ENCODE measurements around the gene CENPVL2.
"Not testable (repeated sequence)": the region's sequence is repeated elsewhere in the genome, so short reads cannot be mapped to it uniquely, and the experiment has no call there.

Gene CENPVL2

DNA sequence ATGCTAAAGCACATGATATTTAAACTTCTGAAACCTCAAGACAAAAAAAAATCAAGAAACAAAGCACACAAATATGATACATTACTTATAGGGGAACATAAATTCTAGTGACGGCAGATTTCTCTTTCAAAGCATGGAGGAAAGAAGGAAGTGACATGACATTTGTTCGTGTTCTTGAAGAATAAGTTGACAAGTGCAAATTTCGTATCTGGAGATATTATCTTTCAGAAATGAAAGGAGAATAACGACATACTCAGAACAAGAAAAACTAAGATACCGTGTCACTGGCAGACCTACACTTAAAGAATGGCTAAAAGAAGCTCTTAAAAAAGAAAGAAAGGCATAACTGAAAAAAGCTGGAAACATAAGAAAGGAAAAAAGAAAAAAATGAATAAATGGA, 16.6 kb downstream of the CENPVL2 start:
- H3K36me3 ChIP-seq: no peaks in the 10 kb centered on the region
- no peak overlapping the region for H3K4me3 ChIP-seq (ENCODE audit: low read depth in 1 of 2, low read length in 1 of 2)
- TF ChIP-seq, protein P1, sequence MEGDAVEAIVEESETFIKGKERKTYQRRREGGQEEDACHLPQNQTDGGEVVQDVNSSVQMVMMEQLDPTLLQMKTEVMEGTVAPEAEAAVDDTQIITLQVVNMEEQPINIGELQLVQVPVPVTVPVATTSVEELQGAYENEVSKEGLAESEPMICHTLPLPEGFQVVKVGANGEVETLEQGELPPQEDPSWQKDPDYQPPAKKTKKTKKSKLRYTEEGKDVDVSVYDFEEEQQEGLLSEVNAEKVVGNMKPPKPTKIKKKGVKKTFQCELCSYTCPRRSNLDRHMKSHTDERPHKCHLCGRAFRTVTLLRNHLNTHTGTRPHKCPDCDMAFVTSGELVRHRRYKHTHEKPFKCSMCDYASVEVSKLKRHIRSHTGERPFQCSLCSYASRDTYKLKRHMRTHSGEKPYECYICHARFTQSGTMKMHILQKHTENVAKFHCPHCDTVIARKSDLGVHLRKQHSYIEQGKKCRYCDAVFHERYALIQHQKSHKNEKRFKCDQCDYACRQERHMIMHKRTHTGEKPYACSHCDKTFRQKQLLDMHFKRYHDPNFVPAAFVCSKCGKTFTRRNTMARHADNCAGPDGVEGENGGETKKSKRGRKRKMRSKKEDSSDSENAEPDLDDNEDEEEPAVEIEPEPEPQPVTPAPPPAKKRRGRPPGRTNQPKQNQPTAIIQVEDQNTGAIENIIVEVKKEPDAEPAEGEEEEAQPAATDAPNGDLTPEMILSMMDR (IDR thresholded peaks at IDR 0.05): no peak
- no peaks in the 10 kb centered on the region for H3K4me1 ChIP-seq (ENCODE audit: control insufficient read depth in 1 of 2, insufficient read depth in 1 of 2, low read depth in 1 of 2, low read length in 1 of 2)
- H3K27me3 ChIP-seq: no peaks in the 10 kb centered on the region
- no peak overlapping the region for H3K27ac ChIP-seq
- H3K9me3 ChIP-seq: no peaks in the 10 kb centered on the region

- Histone ChIP-seq H3K4me1 (ENCODE audit: control insufficient read depth in 1 of 2, insufficient read depth in 1 of 2, low read depth in 1 of 2, low read length in 1 of 2) (no peaks in the 10 kb centered on the region), H3K27ac (no peak overlapping the region), H3K36me3 (no peaks in the 10 kb centered on the region), H3K27me3 (no peaks in the 10 kb centered on the region), H3K4me3 (ENCODE audit: low read depth in 1 of 2, low read length in 1 of 2) (no peak overlapping the region), H3K9me3 (no peaks in the 10 kb centered on the region)
- TF ChIP-seq, protein P1 (IDR thresholded peaks at IDR 0.05): no peak
These were observed 39.3 kb downstream of the CENPVL2 start for GRCh38 chrX:51643377-51643776.

- Histone ChIP-seq H3K27me3 (no peaks in the 10 kb centered on the region), H3K4me3 (ENCODE audit: low read depth in 1 of 2, low read length in 1 of 2) (no peak overlapping the region), H3K36me3 (no peaks in the 10 kb centered on the region), H3K4me1 (ENCODE audit: control insufficient read depth in 1 of 2, insufficient read depth in 1 of 2, low read depth in 1 of 2, low read length in 1 of 2) (no peaks in the 10 kb centered on the region), H3K9me3 (no peaks in the 10 kb centered on the region), H3K27ac (no peak overlapping the region)
- TF ChIP-seq, protein P1 (IDR thresholded peaks at IDR 0.05): no peak
These were observed 41.1 kb downstream of the CENPVL2 start for GRCh38 chrX:51641421-51642021.

GRCh38 chrX:51636511-51636910, 46.1 kb downstream of the CENPVL2 start:
- not testable (repeated sequence) for H3K4me1 ChIP-seq (ENCODE audit: control insufficient read depth in 1 of 2, insufficient read depth in 1 of 2, low read depth in 1 of 2, low read length in 1 of 2); H3K27ac ChIP-seq; H3K4me3 ChIP-seq (ENCODE audit: low read depth in 1 of 2, low read length in 1 of 2); H3K27me3 ChIP-seq; H3K36me3 ChIP-seq; H3K9me3 ChIP-seq

Data from neutrophil (primary cell).